Natural killer cell (primary cell): ENCODE measurements around the gene DSTYK. TPM values are rescaled to one million over a fixed set of nuclear protein-coding genes. Genes with fewer than 3 reads are reported as not detected.

Experiments used
- ATAC-seq, 3 donors: fragments of 150-1000 bp in 2 of 3; fragments of 200-7000 bp in 1 of 3; cut with Tn5 transposase; 1 replicate in 1 of 3; 2 replicates in 2 of 3; pipeline ENCODE4 v1.10.0; 2021; ENCODE audit warnings: mild to moderate bottlenecking in 2 of 3, moderate library complexity in 2 of 3
- DNase-seq, 2 donors: peaks; one replicate each; pipeline versions ENCODE4 v3.0.0 to v3.0.0-alpha.2; 2013 to 2021; ENCODE audit warnings: mixed read lengths in 1 of 2
- H3K27ac ChIP-seq: one replicate; pipeline ENCODE4 v1.5.1; 2013; ENCODE audit warnings: mild to moderate bottlenecking, low read length
- H3K27me3 ChIP-seq: one replicate; pipeline ENCODE4 v1.6.1; 2013; ENCODE audit warnings: low read length; ENCODE audit not compliant: control insufficient read depth, insufficient read depth
- H3K36me3 ChIP-seq: one replicate; pipeline ENCODE4 v1.6.1; 2013; ENCODE audit warnings: low read length; ENCODE audit not compliant: control insufficient read depth, insufficient read depth
- H3K4me1 ChIP-seq: one replicate; pipeline ENCODE4 v1.6.1; 2013; ENCODE audit warnings: low read length; ENCODE audit not compliant: control insufficient read depth, insufficient read depth
- H3K4me3 ChIP-seq: one replicate; pipeline ENCODE4 v1.5.1; 2013; ENCODE audit warnings: low read length
- H3K9me3 ChIP-seq: one replicate; pipeline ENCODE4 v1.6.1; 2013; ENCODE audit warnings: low read length; ENCODE audit not compliant: control insufficient read depth, insufficient read depth
- H3K27ac Mint-ChIP-seq, 2 donors: one replicate each; pipeline ENCODE4 v1.8.0; 2022; ENCODE audit warnings: mild to moderate bottlenecking in 2 of 2, mixed read lengths in 2 of 2, moderate library complexity in 1 of 2
- H3K27me3 Mint-ChIP-seq, 2 donors: one replicate each; pipeline ENCODE4 v1.8.0; 2022; ENCODE audit warnings: low read depth in 2 of 2, mixed read lengths in 2 of 2
- H3K36me3 Mint-ChIP-seq: one replicate; pipeline ENCODE4 v1.8.0; 2022; ENCODE audit warnings: mixed read lengths
- H3K4me1 Mint-ChIP-seq, 2 donors: one replicate each; pipeline ENCODE4 v1.8.0; 2022; ENCODE audit warnings: mixed read lengths in 2 of 2
- H3K4me3 Mint-ChIP-seq: one replicate; pipeline ENCODE4 v1.8.0; 2022; ENCODE audit warnings: mild to moderate bottlenecking, moderate library complexity, mixed read lengths
- H3K9me3 Mint-ChIP-seq, 2 donors: one replicate each; pipeline ENCODE4 v1.8.0; 2022; ENCODE audit warnings: mixed read lengths in 2 of 2
- WGBS: methylation state at CpG from one replicate; pipeline ENCODE4 v1.1.7; 2013; ENCODE audit warnings: missing lambda C conversion rate; ENCODE audit not compliant: insufficient coverage; 5-methylcytosine and 5-hydroxymethylcytosine counted together
- intact Hi-C: fragments of 100-400 bp; cut with micrococcal nuclease; formaldehyde crosslinking; loops from one replicate; pipeline ENCODE4 v1.14.2; 2022
- total RNA-seq, 4 donors: library from RNA; stranded (reverse); fragments of 120-200 nt in 1 of 4; gene quantifications; one replicate each; pipeline versions ENCODE4 v1.2.3 to v1.2.4, GENCODE V29; 2013 to 2022
- TF ChIP-seq, protein P1 (sequence below): fragments of 200-600 bp; IDR thresholded peaks from one replicate; pipeline ENCODE4 v1.8.0; 2022; ENCODE audit warnings: antibody characterized with exemption

Gene DSTYK
- total RNA-seq, 3 donors from 2014 or later (not counting 1 experiment from before 2014, with no cell fraction given) = 9.9 to 17.5 (median 14.9) TPM

DNA sequence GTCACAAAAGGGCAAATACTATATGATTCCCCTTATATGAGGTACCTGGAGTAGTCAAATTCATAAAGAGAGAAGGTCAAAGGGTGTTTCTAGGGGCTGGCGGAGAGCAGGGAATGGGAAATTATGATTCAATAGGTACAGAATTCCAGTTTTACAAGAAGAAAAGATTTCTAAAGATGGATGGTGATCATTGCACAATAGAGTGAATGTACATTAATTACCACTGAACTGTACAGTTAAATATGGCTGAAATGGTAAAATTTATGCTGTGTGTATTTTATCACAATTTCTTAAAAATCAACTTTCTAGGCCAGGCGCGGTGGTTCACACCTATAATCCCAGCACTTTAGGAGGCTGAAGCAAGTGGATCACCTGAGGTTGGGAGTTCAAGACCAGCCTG lies 109.1 kb downstream of the DSTYK start:
- H3K4me1 ChIP-seq = no peaks in the 10 kb centered on the region
- WGBS = 91% methylated on average over 3 of the region's 3 CpGs
- no peaks in the 10 kb centered on the region for H3K27me3 Mint-ChIP-seq
- no peak for DNase-seq
- H3K36me3 Mint-ChIP-seq = peaks cover 43% of the 10 kb centered on the region
- H3K27me3 ChIP-seq = no peaks in the 10 kb centered on the region
- no peak overlapping the region for H3K4me3 Mint-ChIP-seq
- peaks cover 0 to 3% of the 10 kb centered on the region in 2 donors for H3K4me1 Mint-ChIP-seq
- no peaks in the 10 kb centered on the region for H3K9me3 Mint-ChIP-seq
- peaks cover 83% of the 10 kb centered on the region for H3K36me3 ChIP-seq
- no peak for ATAC-seq
- intact Hi-C loops = no loop called here
- H3K4me3 ChIP-seq = no peak overlapping the region
- TF ChIP-seq, protein P1, sequence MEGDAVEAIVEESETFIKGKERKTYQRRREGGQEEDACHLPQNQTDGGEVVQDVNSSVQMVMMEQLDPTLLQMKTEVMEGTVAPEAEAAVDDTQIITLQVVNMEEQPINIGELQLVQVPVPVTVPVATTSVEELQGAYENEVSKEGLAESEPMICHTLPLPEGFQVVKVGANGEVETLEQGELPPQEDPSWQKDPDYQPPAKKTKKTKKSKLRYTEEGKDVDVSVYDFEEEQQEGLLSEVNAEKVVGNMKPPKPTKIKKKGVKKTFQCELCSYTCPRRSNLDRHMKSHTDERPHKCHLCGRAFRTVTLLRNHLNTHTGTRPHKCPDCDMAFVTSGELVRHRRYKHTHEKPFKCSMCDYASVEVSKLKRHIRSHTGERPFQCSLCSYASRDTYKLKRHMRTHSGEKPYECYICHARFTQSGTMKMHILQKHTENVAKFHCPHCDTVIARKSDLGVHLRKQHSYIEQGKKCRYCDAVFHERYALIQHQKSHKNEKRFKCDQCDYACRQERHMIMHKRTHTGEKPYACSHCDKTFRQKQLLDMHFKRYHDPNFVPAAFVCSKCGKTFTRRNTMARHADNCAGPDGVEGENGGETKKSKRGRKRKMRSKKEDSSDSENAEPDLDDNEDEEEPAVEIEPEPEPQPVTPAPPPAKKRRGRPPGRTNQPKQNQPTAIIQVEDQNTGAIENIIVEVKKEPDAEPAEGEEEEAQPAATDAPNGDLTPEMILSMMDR = no peak
- H3K9me3 ChIP-seq = no peaks in the 10 kb centered on the region
- no peak overlapping the region for H3K27ac Mint-ChIP-seq
- no peak overlapping the region for H3K27ac ChIP-seq

DNA sequence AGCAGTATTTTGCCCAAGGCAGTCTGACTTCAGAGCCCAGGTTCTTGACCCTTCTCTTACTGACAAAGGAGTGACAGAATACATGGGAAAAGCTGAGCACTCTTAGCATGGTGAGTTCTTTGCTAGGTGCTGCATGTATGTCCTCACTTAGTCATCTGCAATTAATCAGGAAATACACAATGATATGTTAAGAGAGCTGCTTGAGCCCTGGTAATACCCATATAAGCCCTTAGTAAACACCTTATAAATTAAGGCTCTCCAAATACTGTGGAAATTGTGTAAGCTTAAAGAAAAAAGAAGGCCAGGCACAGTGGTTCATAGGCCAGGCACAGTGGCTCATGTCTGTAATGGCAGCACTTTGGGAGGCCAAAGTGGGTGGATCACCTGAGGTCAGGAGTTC lies 113.3 kb downstream of the DSTYK start:
- intact Hi-C loops = no loop called here
- Mint-ChIP-seq H3K36me3 (peaks cover 59% of the 10 kb centered on the region), H3K4me3 (no peak overlapping the region), H3K9me3 (no peaks in the 10 kb centered on the region), H3K27me3 (no peaks in the 10 kb centered on the region), H3K4me1 (no peaks in the 10 kb centered on the region), H3K27ac (no peak overlapping the region)
- Histone ChIP-seq H3K4me1 (no peaks in the 10 kb centered on the region), H3K4me3 (no peak overlapping the region), H3K36me3 (peaks cover 92% of the 10 kb centered on the region), H3K9me3 (no peaks in the 10 kb centered on the region), H3K27ac (no peak overlapping the region), H3K27me3 (no peaks in the 10 kb centered on the region)
- no peak for DNase-seq
- ATAC-seq = no peak
- TF ChIP-seq, protein P1 = no peak

DNA sequence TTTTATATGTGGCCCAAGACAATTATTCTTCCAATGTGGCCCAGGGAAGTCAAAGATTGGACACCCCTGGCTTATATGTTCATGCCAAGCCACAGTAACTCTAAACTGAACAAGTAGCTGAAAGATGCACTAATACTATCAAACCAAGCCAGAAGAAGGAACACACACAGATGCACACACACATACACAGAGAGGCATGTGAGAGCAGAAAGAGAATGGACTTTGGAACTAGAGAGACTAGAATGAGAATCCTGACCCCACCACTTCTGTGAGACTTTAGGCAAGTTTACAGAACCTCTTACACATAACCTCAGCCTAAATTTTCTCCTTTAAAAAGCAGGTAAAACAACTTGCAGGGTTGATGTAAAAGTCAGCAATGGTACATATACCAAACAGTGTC lies 116.1 kb downstream of the DSTYK start:
- Mint-ChIP-seq H3K4me1 (peaks cover 0 to 4% of the 10 kb centered on the region in 2 donors), H3K27ac (no peak overlapping the region), H3K36me3 (peaks cover 52% of the 10 kb centered on the region), H3K4me3 (no peak overlapping the region), H3K27me3 (no peaks in the 10 kb centered on the region), H3K9me3 (no peaks in the 10 kb centered on the region)
- Histone ChIP-seq H3K4me1 (no peaks in the 10 kb centered on the region), H3K9me3 (no peaks in the 10 kb centered on the region), H3K27ac (no peak overlapping the region), H3K36me3 (peaks cover 90% of the 10 kb centered on the region), H3K4me3 (no peak overlapping the region), H3K27me3 (no peaks in the 10 kb centered on the region)
- intact Hi-C loops = no loop called here
- ATAC-seq (no peak), DNase-seq (no peak)
- TF ChIP-seq, protein P1 = no peak

Other genes starting within 250 kb of the DSTYK start
- gene CNTN2, start 168.5 kb downstream of the DSTYK start, total RNA-seq = not detected
- gene TMEM81, start 127.2 kb downstream of the DSTYK start, total RNA-seq = 1 to 10 TPM; 1.8 to 3.5 (median 2.5) TPM
- gene RBBP5, start 89.7 kb downstream of the DSTYK start, total RNA-seq = 10 to 100 TPM; 13.9 to 18.2 (median 17.8) TPM
- 1 to 10 TPM in 2 of 3 donors, under 1 TPM in 1; 0.93 to 1.5 (median 1.1) TPM for gene TMCC2, start 16.2 kb upstream of the DSTYK start, total RNA-seq
- 10 to 100 TPM; 17.3 to 21.7 (median 21.5) TPM for gene NUAK2, start 110.0 kb upstream of the DSTYK start, total RNA-seq
- not detected for gene KLHDC8A, start 145.2 kb upstream of the DSTYK start, total RNA-seq
- gene LEMD1, start 210.4 kb upstream of the DSTYK start, total RNA-seq = not detected
- under 1 TPM in 2 of 3 donors, not detected in 1; 0.09 to 0.13 TPM for gene BLACAT1, start 244.3 kb upstream of the DSTYK start, total RNA-seq